ENCODE measurements around the gene PHF20.

Gene PHF20

DNA sequence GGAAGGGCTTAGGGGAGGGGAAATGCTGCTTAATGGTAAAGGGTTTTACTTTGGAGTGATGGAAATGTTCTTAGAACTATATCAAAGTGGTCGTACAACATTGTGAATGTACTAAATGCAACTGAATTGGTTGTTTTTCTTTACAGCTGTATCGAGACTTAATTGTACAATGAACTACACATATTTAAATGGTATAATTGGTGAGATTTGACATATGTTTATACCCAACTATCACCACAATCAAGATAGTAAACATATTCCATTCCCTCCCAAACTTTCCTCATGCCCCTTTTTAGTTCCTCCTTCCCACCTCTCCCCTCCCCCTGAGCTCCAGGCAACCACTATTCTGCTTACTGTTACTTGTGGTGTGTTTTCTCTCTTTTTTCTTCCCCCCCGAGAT, 138.4 kb downstream of the PHF20 start:
- H2AFZ ChIP-seq (ENCODE audit: low read length): no peak overlapping the region
- H3K9me2 ChIP-seq (replicated peaks; ENCODE audit: insufficient read depth, low read length): no peaks in the 10 kb centered on the region
- H3K4me3 ChIP-seq (ENCODE audit: low read length): no peak overlapping the region
- no peak for DNase-seq
- no peak overlapping the region for H3K4me2 ChIP-seq (ENCODE audit: low read depth, low read length)
- no peaks in the 10 kb centered on the region for H4K20me1 ChIP-seq (ENCODE audit: insufficient read depth, low read length)
- H3K9ac ChIP-seq (ENCODE audit: low read length): no peak overlapping the region
- TF ChIP-seq, protein P1, sequence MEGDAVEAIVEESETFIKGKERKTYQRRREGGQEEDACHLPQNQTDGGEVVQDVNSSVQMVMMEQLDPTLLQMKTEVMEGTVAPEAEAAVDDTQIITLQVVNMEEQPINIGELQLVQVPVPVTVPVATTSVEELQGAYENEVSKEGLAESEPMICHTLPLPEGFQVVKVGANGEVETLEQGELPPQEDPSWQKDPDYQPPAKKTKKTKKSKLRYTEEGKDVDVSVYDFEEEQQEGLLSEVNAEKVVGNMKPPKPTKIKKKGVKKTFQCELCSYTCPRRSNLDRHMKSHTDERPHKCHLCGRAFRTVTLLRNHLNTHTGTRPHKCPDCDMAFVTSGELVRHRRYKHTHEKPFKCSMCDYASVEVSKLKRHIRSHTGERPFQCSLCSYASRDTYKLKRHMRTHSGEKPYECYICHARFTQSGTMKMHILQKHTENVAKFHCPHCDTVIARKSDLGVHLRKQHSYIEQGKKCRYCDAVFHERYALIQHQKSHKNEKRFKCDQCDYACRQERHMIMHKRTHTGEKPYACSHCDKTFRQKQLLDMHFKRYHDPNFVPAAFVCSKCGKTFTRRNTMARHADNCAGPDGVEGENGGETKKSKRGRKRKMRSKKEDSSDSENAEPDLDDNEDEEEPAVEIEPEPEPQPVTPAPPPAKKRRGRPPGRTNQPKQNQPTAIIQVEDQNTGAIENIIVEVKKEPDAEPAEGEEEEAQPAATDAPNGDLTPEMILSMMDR (IDR thresholded peaks at IDR 0.05; ENCODE audit: low read length): no peak
- TF ChIP-seq EZH2phosphoT487 (IDR thresholded peaks at IDR 0.05; ENCODE audit: low read length) (no peak), EZH2 (optimal IDR thresholded peaks at IDR 0.05; ENCODE audit: low read depth, low read length) (no peak)
- no peak overlapping the region for H3K27ac ChIP-seq (ENCODE audit: low read length)
- no peaks in the 10 kb centered on the region for H3K79me2 ChIP-seq (ENCODE audit: low read length)
- H3K4me1 ChIP-seq (ENCODE audit: low read length): no peaks in the 10 kb centered on the region; the same call in 1 of the 2 replicates
- H3K36me3 ChIP-seq (replicated peaks; ENCODE audit: insufficient read depth, low read length): no peaks in the 10 kb centered on the region
- H3K9me3 ChIP-seq (replicated peaks; ENCODE audit: insufficient read depth, low read length): no peaks in the 10 kb centered on the region
- H3F3A ChIP-seq (ENCODE audit: insufficient read depth, low read length): no peaks in the 10 kb centered on the region
- H3K27me3 ChIP-seq (replicated peaks; ENCODE audit: insufficient read depth, low read length): no peaks in the 10 kb centered on the region

DNA sequence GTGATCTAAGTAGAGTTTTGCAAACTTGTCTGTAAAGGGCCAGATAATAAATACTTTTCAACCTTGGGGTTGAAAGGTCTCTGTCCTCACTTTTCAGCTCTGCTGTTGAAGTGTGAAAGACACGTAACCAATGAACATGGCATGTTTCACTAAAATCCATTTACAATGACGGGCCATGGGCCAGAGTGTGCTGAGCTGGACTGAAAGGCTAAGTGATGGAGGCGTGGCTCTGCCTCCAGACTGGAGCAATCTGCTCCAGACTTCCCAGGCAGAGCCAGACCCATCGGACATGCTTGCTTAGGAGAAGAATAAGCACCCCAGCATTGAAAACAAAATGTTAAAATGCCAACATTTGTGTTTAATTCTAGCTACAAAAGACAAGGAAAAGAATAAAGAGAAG, 141.1 kb downstream of the PHF20 start:
- H3K36me3 ChIP-seq (replicated peaks; ENCODE audit: insufficient read depth, low read length): no peaks in the 10 kb centered on the region
- no peaks in the 10 kb centered on the region for H3F3A ChIP-seq (ENCODE audit: insufficient read depth, low read length)
- H2AFZ ChIP-seq (ENCODE audit: low read length): no peak overlapping the region
- H3K9me3 ChIP-seq (replicated peaks; ENCODE audit: insufficient read depth, low read length): no peaks in the 10 kb centered on the region
- H3K4me1 ChIP-seq (ENCODE audit: low read length): no peaks in the 10 kb centered on the region; the same call in 1 of the 2 replicates
- no peak overlapping the region for H3K27ac ChIP-seq (ENCODE audit: low read length)
- no peaks in the 10 kb centered on the region for H3K79me2 ChIP-seq (ENCODE audit: low read length)
- H3K27me3 ChIP-seq (replicated peaks; ENCODE audit: insufficient read depth, low read length): no peaks in the 10 kb centered on the region
- H4K20me1 ChIP-seq (ENCODE audit: insufficient read depth, low read length): no peaks in the 10 kb centered on the region
- H3K9ac ChIP-seq (ENCODE audit: low read length): no peak overlapping the region
- no peak overlapping the region for H3K4me3 ChIP-seq (ENCODE audit: low read length)
- TF ChIP-seq EZH2phosphoT487 (IDR thresholded peaks at IDR 0.05; ENCODE audit: low read length) (no peak), EZH2 (optimal IDR thresholded peaks at IDR 0.05; ENCODE audit: low read depth, low read length) (no peak)
- DNase-seq: no peak
- no peaks in the 10 kb centered on the region for H3K9me2 ChIP-seq (replicated peaks; ENCODE audit: insufficient read depth, low read length)
- no peak overlapping the region for H3K4me2 ChIP-seq (ENCODE audit: low read depth, low read length)

DNA sequence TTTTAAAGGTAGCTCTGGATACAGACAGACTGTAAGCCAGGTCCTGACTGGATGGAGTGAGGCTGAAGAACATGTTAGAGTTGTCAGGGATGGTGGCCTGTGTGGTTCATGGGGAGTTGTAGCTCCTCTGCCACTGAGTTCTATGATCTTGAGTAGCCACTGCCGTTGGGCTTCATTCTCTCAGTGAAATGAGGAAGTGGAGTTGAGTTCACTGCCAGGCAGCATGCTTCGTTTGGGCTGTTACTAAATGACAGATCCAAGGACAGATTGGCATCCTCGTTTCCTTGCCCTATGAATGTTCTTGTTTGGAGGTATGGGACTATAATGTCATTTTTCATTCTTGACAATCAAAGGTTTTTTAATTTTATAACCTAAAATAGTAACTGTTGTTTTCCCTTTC, 145.3 kb downstream of the PHF20 start:
- no peaks in the 10 kb centered on the region for H3K79me2 ChIP-seq (ENCODE audit: low read length)
- H3K9ac ChIP-seq (ENCODE audit: low read length): no peak overlapping the region
- no peaks in the 10 kb centered on the region for H3K4me1 ChIP-seq (ENCODE audit: low read length)
- TF ChIP-seq, protein P1 (IDR thresholded peaks at IDR 0.05; ENCODE audit: low read length): no peak
- TF ChIP-seq EZH2phosphoT487 (IDR thresholded peaks at IDR 0.05; ENCODE audit: low read length) (no peak), EZH2 (optimal IDR thresholded peaks at IDR 0.05; ENCODE audit: low read depth, low read length) (no peak)
- no peaks in the 10 kb centered on the region for H3K9me3 ChIP-seq (replicated peaks; ENCODE audit: insufficient read depth, low read length)
- no peak overlapping the region for H3K4me2 ChIP-seq (ENCODE audit: low read depth, low read length)
- H3F3A ChIP-seq (ENCODE audit: insufficient read depth, low read length): no peaks in the 10 kb centered on the region
- DNase-seq: no peak
- H3K9me2 ChIP-seq (replicated peaks; ENCODE audit: insufficient read depth, low read length): no peaks in the 10 kb centered on the region
- no peak overlapping the region for H2AFZ ChIP-seq (ENCODE audit: low read length)
- H4K20me1 ChIP-seq (ENCODE audit: insufficient read depth, low read length): no peaks in the 10 kb centered on the region
- H3K27me3 ChIP-seq (replicated peaks; ENCODE audit: insufficient read depth, low read length): no peaks in the 10 kb centered on the region
- no peak overlapping the region for H3K4me3 ChIP-seq (ENCODE audit: low read length)
- no peak overlapping the region for H3K27ac ChIP-seq (ENCODE audit: low read length)
- H3K36me3 ChIP-seq (replicated peaks; ENCODE audit: insufficient read depth, low read length): no peaks in the 10 kb centered on the region

DNA sequence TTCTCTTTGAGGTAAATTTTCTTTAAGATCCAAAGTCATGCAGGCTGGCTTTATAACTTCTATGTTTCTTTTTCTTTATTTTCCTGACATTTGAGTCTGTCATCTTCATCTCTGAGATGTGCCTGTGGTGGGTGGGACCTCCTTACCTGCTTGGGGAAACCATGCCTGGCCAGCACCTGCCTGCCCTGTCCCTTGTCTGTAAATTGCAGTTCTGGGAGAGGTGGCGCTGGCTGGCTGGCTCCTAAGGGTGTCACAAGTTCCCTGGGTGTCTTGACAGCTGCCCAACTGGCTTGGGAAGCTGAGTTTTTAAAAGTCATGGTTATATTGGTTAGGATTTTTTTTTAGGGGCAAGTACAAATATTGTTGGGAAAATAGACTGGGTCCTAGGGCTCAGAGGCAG, 146.2 kb downstream of the PHF20 start:
- H3K36me3 ChIP-seq (replicated peaks; ENCODE audit: insufficient read depth, low read length): no peaks in the 10 kb centered on the region

More for the DNA sequence above, 146.2 kb downstream of the PHF20 start:
- Histone ChIP-seq H3K9me3 (replicated peaks; ENCODE audit: insufficient read depth, low read length) (no peaks in the 10 kb centered on the region), H2AFZ (ENCODE audit: low read length) (no peak overlapping the region), H3F3A (ENCODE audit: insufficient read depth, low read length) (no peaks in the 10 kb centered on the region), H4K20me1 (ENCODE audit: insufficient read depth, low read length) (no peaks in the 10 kb centered on the region), H3K27ac (ENCODE audit: low read length) (no peak overlapping the region), H3K9me2 (replicated peaks; ENCODE audit: insufficient read depth, low read length) (no peaks in the 10 kb centered on the region), H3K9ac (ENCODE audit: low read length) (no peak overlapping the region), H3K4me2 (ENCODE audit: low read depth, low read length) (no peak overlapping the region), H3K79me2 (ENCODE audit: low read length) (no peaks in the 10 kb centered on the region), H3K4me3 (ENCODE audit: low read length) (no peak overlapping the region), H3K27me3 (replicated peaks; ENCODE audit: insufficient read depth, low read length) (no peaks in the 10 kb centered on the region), H3K4me1 (ENCODE audit: low read length) (no peaks in the 10 kb centered on the region)
- no peak for DNase-seq
- TF ChIP-seq EZH2phosphoT487 (IDR thresholded peaks at IDR 0.05; ENCODE audit: low read length) (no peak), EZH2 (optimal IDR thresholded peaks at IDR 0.05; ENCODE audit: low read depth, low read length) (no peak)
- TF ChIP-seq, protein P1 (IDR thresholded peaks at IDR 0.05; ENCODE audit: low read length): no peak
